ENCODE results near the gene ZNF470.

ZNF470 gene

DNA sequence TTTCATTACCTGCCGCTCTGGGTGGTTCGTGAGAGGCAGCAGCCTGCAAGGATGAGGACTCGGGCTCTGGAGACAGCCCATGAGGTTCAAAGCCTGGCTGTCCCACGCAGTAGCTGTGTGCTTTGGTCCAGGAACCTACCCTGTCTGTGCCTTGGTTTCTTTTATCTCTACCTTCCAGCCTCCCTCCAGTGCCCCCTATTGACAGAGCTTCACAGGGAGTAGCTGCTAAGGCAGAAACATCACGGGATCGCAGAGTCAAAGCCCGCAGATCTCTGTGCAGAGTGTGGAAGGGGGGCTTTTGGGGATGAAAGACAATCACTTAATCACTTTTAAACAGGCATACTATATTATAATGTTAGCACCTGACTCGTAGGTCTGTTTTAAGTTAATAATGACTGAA lies 44.0 kb downstream of the ZNF470 start:
- no peak for DNase-seq

DNA sequence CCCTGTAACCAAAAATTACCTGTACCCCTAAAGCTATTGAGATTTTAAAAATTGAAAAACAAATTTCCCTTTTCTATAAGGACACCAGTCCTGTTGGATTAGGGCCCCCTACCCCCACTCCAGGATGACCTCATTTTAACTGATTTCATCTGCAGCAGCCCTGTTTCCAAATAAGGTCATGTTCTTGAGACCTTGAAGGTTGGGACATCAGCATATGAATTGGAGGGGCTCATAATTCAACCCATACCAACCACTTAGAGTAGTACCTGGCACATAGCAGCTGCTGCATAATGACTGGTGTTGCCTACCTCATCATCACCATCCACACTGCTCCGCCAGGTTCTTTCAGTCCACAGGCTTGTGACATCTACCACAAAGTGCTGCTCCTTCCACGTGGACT lies 45.5 kb downstream of the ZNF470 start:
- DNase-seq = no peak

DNA sequence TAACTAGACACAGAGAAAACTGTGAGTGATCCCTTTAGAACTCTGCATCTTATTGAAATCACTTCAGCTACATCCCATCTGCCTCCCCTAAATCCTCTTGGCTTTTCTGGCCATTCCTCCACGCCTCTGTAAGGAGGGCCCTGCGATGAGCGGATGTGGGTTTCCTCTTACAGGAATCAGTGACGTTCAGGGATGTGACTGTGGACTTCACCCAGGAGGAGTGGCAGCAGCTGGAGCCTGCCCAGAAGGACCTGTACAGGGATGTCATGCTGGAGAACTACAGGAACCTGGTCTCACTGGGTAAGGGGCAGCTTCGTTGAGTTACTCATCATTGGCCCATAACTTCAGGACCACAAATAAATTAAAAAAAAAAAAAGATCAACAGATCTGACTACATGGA lies 46.4 kb downstream of the ZNF470 start:
- DNase-seq = no peak

DNA sequence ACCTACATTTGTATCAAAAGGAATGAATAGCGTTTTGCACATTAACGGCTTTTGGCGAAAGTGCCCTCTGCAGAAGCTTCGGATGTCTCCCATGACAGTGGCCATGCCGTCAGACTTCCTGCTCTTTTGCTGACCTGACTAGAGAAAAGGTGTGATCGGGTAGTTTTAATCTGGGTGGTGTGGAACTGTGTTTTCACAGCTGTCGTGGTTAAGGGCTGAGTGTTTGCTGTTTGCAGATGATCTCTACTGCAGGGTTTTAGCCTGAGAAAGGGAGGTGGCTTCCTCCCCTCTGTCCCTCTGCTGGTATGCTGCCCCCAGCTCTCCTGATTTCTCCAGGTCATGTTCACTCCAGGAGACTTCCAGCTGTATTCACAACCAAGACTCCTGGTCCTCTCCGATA lies 50.3 kb downstream of the ZNF470 start:
- no peak for DNase-seq

DNA sequence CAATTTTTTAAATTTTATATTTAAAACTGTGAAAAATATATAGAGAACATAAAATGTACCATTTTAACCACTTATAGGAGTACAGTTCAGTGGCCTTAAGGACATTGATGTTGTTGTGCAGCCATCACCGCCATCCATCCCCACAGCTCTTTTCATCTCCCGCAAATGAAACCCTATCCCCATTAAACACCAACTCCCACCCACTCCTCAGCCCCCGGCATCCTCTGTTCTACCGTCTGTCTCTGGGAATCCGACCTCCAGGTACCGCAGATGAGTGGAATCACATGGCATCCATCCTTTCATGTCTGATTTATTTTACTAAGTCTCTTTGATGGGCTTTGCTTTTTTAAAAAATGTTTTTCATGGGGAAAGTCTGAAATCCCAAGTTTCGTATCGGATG lies 51.9 kb downstream of the ZNF470 start:
- DNase-seq = no peak

DNA sequence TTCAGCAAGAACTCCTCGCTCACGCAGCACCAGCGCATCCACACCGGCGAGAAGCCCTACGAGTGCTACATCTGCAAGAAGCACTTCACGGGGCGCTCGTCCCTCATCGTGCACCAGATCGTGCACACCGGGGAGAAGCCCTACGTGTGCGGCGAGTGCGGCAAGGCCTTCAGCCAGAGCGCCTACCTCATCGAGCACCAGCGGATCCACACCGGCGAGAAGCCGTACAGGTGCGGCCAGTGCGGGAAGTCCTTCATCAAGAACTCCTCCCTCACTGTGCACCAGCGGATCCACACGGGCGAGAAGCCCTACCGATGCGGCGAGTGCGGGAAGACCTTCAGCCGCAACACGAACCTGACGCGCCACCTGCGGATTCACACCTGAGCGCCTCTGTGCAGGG lies 55.1 kb downstream of the ZNF470 start:
- DNase-seq = no peak

DNA sequence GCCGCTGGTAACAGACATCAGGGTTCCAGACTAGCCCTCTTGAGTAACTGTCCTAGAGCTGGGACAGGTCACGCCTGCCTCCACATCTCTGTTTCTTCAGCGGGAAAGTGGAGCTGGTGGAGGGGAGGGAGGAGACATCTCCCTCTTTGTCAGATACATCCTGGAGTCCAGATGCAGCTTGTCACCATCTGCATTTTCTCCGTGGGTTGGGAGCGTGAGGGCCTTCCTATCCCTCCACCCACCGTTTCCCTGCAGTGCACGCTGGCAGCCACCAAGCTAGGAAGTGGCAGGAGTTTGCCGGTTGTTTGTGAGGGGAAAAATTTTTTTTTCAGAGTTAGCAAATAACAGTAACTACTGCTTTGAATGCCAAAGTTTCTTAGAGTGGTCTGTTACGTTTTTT lies 55.7 kb downstream of the ZNF470 start:
- no peak for DNase-seq

DNA sequence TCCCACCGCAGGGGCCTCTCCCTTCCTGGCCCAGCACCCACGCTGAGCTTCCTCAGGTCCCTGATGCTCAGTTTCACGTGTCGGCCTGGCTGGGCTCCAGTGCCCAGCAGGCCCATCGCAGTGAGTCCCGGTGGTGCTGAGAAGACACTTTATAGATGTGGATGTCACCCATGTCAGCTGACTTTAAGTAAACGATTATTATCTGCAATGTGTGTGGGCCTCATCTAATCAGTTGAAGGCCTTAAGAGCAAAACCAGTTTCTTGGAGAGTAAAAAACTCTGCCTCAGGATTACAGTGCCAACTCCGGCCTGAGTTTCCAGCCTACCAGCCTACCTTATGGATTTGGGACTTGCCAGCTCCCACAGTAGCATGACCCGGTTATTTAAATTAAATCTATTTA lies 58.4 kb downstream of the ZNF470 start:
- DNase-seq = no peak

DNA sequence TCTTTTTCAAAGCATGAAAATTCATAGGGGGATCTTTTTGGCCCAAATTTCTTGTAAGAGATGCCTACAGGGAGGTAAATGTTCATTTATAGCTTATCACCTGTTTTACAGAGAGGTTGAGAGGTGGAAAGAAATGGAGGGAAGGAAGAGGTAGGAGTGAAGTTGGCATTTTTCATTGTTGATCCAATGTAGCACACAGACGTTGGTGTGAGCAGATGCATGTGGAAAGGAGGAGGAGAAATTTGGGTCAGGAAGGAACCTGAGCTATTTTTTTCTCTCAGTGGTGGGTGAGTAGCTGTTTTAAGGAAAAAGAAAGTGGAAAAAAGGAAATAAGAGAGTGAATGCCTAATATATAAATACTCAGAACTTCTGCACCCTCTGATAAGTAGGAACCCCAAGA lies 65.8 kb downstream of the ZNF470 start:
- DNase-seq = no peak

DNA sequence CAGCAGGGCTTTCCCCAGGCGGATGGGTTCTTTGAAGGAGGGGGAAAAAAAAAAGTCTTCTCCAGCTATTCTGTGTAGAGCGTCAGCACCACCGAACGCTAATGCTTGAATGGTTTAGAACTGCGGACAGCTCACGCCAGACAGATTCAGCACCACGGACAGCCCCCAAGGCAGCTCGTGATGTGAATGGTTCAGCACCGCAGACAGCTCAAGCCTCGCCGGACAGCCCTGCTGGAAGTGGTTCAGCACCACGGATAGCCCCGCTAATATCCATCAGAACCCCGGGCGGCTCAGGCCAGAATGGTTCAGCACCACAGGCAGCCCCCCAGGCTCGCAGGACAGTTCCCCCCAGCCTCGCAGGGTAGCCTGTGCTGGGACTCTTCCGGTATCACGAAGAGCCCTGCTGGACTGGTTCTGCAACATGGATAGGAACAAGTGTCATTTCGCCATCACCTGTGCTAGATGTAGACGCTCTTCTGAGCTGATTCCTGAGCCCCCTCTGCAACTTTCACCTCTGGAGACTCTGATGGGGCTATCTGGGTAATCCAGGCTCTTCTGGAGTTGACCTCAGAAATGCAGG lies 70.8 kb downstream of the ZNF470 start:
- no peak for DNase-seq

Data from DMS79 treated with DMSO at 0.1 percent for 48 hours (cell line).